HCT116 (cell line): ENCODE results near the gene SGIP1. TPM values are rescaled to one million over a fixed set of nuclear protein-coding genes. Genes with fewer than 3 reads are reported as not detected.

Experiments used
- ATAC-seq: fragments of 200-7000 bp; cut with Tn5 transposase; 2 replicates; pipeline ENCODE4 v1.9.1; 2020; ENCODE audit warnings: mild to moderate bottlenecking, moderate library complexity
- BruUV-seq: library from RNA; stranded (reverse); fragments of 400-500 nt; replicated peaks from 2 replicates; lab custom pipeline; 2021; lab: Mats Ljungman, UMichigan
- CTCF ChIA-PET: fragments of 300-600 bp; sonication (Branson Sonifier 250); formaldehyde crosslinking; loops from one replicate; lab custom pipeline; 2021; ENCODE audit warnings: antibody characterized with exemption; lab: Charles Lee
- POLR2A ChIA-PET: fragments of 300-600, 350-600 bp; sonication (Branson Sonifier 250); formaldehyde crosslinking; loops from one replicate; lab custom pipeline; 2021; ENCODE audit warnings: antibody characterized with exemption; lab: Charles Lee
- RAD21 ChIA-PET, 2 experiments: fragments of 300-600 bp; sonication (Branson Sonifier 250); formaldehyde crosslinking; loops; one replicate each; lab custom pipeline; 2023; ENCODE audit warnings: low total read pairs in 2 of 2; ENCODE audit not compliant: uncharacterized antibody in 2 of 2, unreplicated experiment in 2 of 2, low non-redundant PET in 1 of 2; lab: Charles Lee
- DNase-seq: peaks from one replicate; pipeline ENCODE4 v3.0.0-alpha.2; 2010; ENCODE audit warnings: low read depth, low spot score
- H2AFZ ChIP-seq: fragments of 200-600 bp; shearing (Covaris generic), sonication (generic); 2 replicates; pipeline ENCODE4 v1.6.1; 2017; ENCODE audit warnings: low read depth, mixed run types, mixed read lengths, antibody characterized with exemption, low read length; ENCODE audit not compliant: poor library complexity, severe bottlenecking
- H3K27ac ChIP-seq: 2 replicates; pipeline ENCODE4 v1.5.1; 2012; ENCODE audit warnings: low read depth, low read length
- H3K27me3 ChIP-seq: fragments of 200-600 bp; sonication (generic); 2 replicates; pipeline ENCODE4 v1.6.1; 2016; ENCODE audit warnings: mixed run types, low read length, mixed read lengths; ENCODE audit not compliant: insufficient read depth
- H3K36me3 ChIP-seq, 2 experiments: fragments of 200-500 bp in 1 of 2; fragments of 200-600 bp in 1 of 2; sonication (Bioruptor generic) in 1 of 2; sonication (generic) in 1 of 2; 2 replicates each; pipeline versions ENCODE4 v1.5.1 to v1.6.1; 2014 to 2016; ENCODE audit warnings: low read length in 2 of 2, inconsistent platforms in 1 of 2, mixed read lengths in 1 of 2, mixed run types in 1 of 2; ENCODE audit not compliant: insufficient read depth in 2 of 2, control insufficient read depth in 1 of 2
- H3K4me1 ChIP-seq, 2 experiments: fragments of 200-600 bp in 1 of 2; sonication (generic) in 1 of 2; 2 replicates each; pipeline versions ENCODE4 v1.5.1 to v1.6.1; 2012 to 2017; ENCODE audit warnings: low read length in 2 of 2, inconsistent platforms in 1 of 2, mild to moderate bottlenecking in 1 of 2, mixed read lengths in 1 of 2, mixed run types in 1 of 2, moderate library complexity in 1 of 2; ENCODE audit not compliant: insufficient read depth in 2 of 2, control insufficient read depth in 1 of 2
- H3K4me2 ChIP-seq: fragments of 200-600 bp; sonication (generic); 2 replicates; pipeline ENCODE4 v1.6.1; 2017; ENCODE audit warnings: mixed run types, low read length, mixed read lengths
- H3K4me3 ChIP-seq, 2 experiments: fragments of 200-600 bp in 1 of 2; sonication (generic) in 1 of 2; replicated peaks in 1 of 2; 2 replicates each; pipeline ENCODE4 v1.5.1; 2011 to 2016; ENCODE audit warnings: low read length in 2 of 2, control low read depth in 1 of 2, low read depth in 1 of 2, mild to moderate bottlenecking in 1 of 2, mixed read lengths in 1 of 2, mixed run types in 1 of 2
- H3K79me2 ChIP-seq: fragments of 200-600 bp; sonication (generic); 2 replicates; pipeline ENCODE4 v1.6.1; 2017; ENCODE audit warnings: mild to moderate bottlenecking, mixed run types, low read length, moderate library complexity, mixed read lengths; ENCODE audit not compliant: insufficient read depth
- H3K9ac ChIP-seq: fragments of 200-600 bp; sonication (generic); 2 replicates; pipeline ENCODE4 v1.6.1; 2016; ENCODE audit warnings: low read length, mixed read lengths
- H3K9me2 ChIP-seq: fragments of 200-600 bp; sonication (generic), shearing (Covaris generic); 2 replicates; pipeline ENCODE4 v1.6.1; 2017; ENCODE audit warnings: mixed run types, mild to moderate bottlenecking, moderate library complexity; ENCODE audit not compliant: insufficient read depth
- H3K9me3 ChIP-seq, 2 experiments: fragments of 200-500 bp in 1 of 2; fragments of 200-600 bp in 1 of 2; sonication (Bioruptor generic) in 1 of 2; sonication (generic) in 1 of 2; 2 replicates each; pipeline ENCODE4 v1.6.1; 2014 to 2017; ENCODE audit warnings: low read length in 2 of 2, mixed read lengths in 2 of 2, inconsistent platforms in 1 of 2, low read depth in 1 of 2, mild to moderate bottlenecking in 1 of 2, mixed run types in 1 of 2, moderate library complexity in 1 of 2; ENCODE audit not compliant: control insufficient read depth in 1 of 2, insufficient read depth in 1 of 2
- H4K20me1 ChIP-seq: fragments of 200-600 bp; sonication (generic), shearing (Covaris generic); 2 replicates; pipeline ENCODE4 v1.6.1; 2017; ENCODE audit warnings: mixed run types, mild to moderate bottlenecking, moderate library complexity; ENCODE audit not compliant: insufficient read depth
- CBX3 ChIP-seq: IDR thresholded peaks from 2 replicates; pipeline ENCODE4 v1.6.1; 2012; ENCODE audit warnings: low read depth
- CEBPB ChIP-seq: IDR thresholded peaks from 2 replicates; pipeline ENCODE4 v1.6.1; 2012; ENCODE audit warnings: low read depth
- EZH2phosphoT487 ChIP-seq: fragments of 200-600 bp; IDR thresholded peaks from 2 replicates; pipeline ENCODE4 v1.6.1; 2018; ENCODE audit warnings: antibody characterized with exemption, borderline replicate concordance
- FOSL1 ChIP-seq: IDR thresholded peaks from 2 replicates; pipeline ENCODE4 v1.6.1; 2012; ENCODE audit warnings: low read depth
- POLR2AphosphoS5 ChIP-seq: IDR thresholded peaks from 2 replicates; pipeline ENCODE4 v1.6.1; 2011; ENCODE audit warnings: mild to moderate bottlenecking, low read depth, low read length, moderate library complexity
- RAD21 ChIP-seq: IDR thresholded peaks from 2 replicates; pipeline ENCODE4 v1.6.1; 2012; ENCODE audit warnings: low read depth, mild to moderate bottlenecking
- SIN3A ChIP-seq: IDR thresholded peaks from 2 replicates; pipeline ENCODE4 v1.6.1; 2012; ENCODE audit warnings: low read depth
- SP1 ChIP-seq: IDR thresholded peaks from 2 replicates; pipeline ENCODE4 v1.6.1; 2012; ENCODE audit warnings: low read depth
- TCF7L2 ChIP-seq: IDR thresholded peaks from 2 replicates; pipeline ENCODE4 v1.7.0; 2011; ENCODE audit warnings: borderline replicate concordance, inconsistent platforms; ENCODE audit not compliant: insufficient read depth, insufficient read length; ENCODE audit errors: extremely low read depth
- YY1 ChIP-seq: IDR thresholded peaks from 2 replicates; pipeline ENCODE4 v1.6.1; 2011; ENCODE audit warnings: low read length, low read depth, moderate library complexity, mild to moderate bottlenecking; ENCODE audit not compliant: insufficient replicate concordance; ENCODE audit errors: extremely low read depth
- intact Hi-C: fragments of 100-400 bp; cut with micrococcal nuclease; formaldehyde crosslinking; loops from 2 replicates; pipeline ENCODE4 v1.10.0; 2022
- total RNA-seq: library from RNA; stranded (reverse); gene quantifications from one replicate; pipeline ENCODE4 v1.2.1, GENCODE V29; 2021; ENCODE audit not compliant: unreplicated experiment
- TF ChIP-seq, protein P1 (sequence below): IDR thresholded peaks from 2 replicates; pipeline ENCODE4 v1.6.1; 2012; ENCODE audit warnings: low read depth
- TF ChIP-seq, protein P2 (sequence below), 3 experiments: fragments of 200-600 bp in 1 of 3; sonication (generic) in 1 of 3; IDR thresholded peaks in 2 of 3; conservative IDR thresholded peaks in 1 of 3; 2 replicates each; pipeline ENCODE4 v1.5.1; 2012 to 2017; ENCODE audit warnings: low read depth in 2 of 3, low read length in 2 of 3, antibody characterized with exemption in 1 of 3, borderline replicate concordance in 1 of 3, control low read depth in 1 of 3, mild to moderate bottlenecking in 1 of 3, mixed read lengths in 1 of 3, mixed run types in 1 of 3, moderate library complexity in 1 of 3; ENCODE audit not compliant: insufficient read depth in 1 of 3
- TF ChIP-seq, protein P3 (sequence below): IDR thresholded peaks from 2 replicates; pipeline ENCODE4 v1.6.1; 2012
- TF ChIP-seq, protein P4 (sequence below): IDR thresholded peaks from 2 replicates; pipeline ENCODE4 v1.6.1; 2012

SGIP1 gene
- total RNA-seq, 1 experiment from 2014 or later, result 0.15 TPM

DNA sequence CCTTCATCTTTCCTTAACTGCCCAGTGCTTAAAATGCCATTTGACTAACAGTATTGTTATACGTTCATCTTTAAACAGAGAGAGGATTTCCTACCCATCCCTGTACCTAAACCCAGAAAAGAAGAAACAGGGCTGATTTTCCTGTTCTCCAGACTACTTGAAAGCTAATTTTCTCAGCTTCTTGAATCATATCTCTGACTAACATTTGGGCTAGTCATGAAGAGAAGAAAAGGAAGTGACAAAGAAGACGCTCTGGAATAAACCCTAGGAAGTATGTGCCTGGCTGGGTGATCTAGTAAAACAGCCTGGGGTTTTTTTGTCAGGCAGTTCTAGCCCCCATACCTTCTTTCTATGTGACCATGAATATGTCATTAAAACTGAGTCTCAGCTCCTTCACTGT is 44.8 kb upstream of the SGIP1 start:
- no peaks in the 10 kb centered on the region for H3K79me2 ChIP-seq
- no peaks in the 10 kb centered on the region for H4K20me1 ChIP-seq
- DNase-seq (no peak), ATAC-seq (no peak)
- no peaks in the 10 kb centered on the region for H3K9me2 ChIP-seq
- H2AFZ ChIP-seq, result peak overlapping the region; percentile 51
- no TSS peak for BruUV-seq
- CTCF ChIA-PET, result no interaction called here
- no peak overlapping the region for H3K9ac ChIP-seq
- H3K4me2 ChIP-seq, result no peak overlapping the region
- H3K4me3 ChIP-seq, result no peak overlapping the region
- TF ChIP-seq YY1 (no peak), TCF7L2 (no peak), SIN3A (no peak), EZH2phosphoT487 (no peak), CEBPB (no peak), SP1 (no peak), RAD21 (no peak), CBX3 (no peak), FOSL1 (no peak), POLR2AphosphoS5 (no peak)
- TF ChIP-seq, protein P1, sequence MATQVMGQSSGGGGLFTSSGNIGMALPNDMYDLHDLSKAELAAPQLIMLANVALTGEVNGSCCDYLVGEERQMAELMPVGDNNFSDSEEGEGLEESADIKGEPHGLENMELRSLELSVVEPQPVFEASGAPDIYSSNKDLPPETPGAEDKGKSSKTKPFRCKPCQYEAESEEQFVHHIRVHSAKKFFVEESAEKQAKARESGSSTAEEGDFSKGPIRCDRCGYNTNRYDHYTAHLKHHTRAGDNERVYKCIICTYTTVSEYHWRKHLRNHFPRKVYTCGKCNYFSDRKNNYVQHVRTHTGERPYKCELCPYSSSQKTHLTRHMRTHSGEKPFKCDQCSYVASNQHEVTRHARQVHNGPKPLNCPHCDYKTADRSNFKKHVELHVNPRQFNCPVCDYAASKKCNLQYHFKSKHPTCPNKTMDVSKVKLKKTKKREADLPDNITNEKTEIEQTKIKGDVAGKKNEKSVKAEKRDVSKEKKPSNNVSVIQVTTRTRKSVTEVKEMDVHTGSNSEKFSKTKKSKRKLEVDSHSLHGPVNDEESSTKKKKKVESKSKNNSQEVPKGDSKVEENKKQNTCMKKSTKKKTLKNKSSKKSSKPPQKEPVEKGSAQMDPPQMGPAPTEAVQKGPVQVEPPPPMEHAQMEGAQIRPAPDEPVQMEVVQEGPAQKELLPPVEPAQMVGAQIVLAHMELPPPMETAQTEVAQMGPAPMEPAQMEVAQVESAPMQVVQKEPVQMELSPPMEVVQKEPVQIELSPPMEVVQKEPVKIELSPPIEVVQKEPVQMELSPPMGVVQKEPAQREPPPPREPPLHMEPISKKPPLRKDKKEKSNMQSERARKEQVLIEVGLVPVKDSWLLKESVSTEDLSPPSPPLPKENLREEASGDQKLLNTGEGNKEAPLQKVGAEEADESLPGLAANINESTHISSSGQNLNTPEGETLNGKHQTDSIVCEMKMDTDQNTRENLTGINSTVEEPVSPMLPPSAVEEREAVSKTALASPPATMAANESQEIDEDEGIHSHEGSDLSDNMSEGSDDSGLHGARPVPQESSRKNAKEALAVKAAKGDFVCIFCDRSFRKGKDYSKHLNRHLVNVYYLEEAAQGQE, result no peak
- TF ChIP-seq, protein P2, sequence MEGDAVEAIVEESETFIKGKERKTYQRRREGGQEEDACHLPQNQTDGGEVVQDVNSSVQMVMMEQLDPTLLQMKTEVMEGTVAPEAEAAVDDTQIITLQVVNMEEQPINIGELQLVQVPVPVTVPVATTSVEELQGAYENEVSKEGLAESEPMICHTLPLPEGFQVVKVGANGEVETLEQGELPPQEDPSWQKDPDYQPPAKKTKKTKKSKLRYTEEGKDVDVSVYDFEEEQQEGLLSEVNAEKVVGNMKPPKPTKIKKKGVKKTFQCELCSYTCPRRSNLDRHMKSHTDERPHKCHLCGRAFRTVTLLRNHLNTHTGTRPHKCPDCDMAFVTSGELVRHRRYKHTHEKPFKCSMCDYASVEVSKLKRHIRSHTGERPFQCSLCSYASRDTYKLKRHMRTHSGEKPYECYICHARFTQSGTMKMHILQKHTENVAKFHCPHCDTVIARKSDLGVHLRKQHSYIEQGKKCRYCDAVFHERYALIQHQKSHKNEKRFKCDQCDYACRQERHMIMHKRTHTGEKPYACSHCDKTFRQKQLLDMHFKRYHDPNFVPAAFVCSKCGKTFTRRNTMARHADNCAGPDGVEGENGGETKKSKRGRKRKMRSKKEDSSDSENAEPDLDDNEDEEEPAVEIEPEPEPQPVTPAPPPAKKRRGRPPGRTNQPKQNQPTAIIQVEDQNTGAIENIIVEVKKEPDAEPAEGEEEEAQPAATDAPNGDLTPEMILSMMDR (IDR thresholded peaks at IDR 0.05 in 2 of 3, conservative IDR thresholded peaks at IDR 0.05 in 1 of 3; ENCODE audit: borderline replicate concordance in 1 of 3, insufficient read depth in 1 of 3, low read depth in 2 of 3, low read length in 2 of 3), result no peak
- TF ChIP-seq, protein P3, sequence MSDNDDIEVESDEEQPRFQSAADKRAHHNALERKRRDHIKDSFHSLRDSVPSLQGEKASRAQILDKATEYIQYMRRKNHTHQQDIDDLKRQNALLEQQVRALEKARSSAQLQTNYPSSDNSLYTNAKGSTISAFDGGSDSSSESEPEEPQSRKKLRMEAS, result no peak
- TF ChIP-seq, protein P4, sequence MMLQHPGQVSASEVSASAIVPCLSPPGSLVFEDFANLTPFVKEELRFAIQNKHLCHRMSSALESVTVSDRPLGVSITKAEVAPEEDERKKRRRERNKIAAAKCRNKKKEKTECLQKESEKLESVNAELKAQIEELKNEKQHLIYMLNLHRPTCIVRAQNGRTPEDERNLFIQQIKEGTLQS, result no peak
- H3K9me3 ChIP-seq, result no peaks in the 10 kb centered on the region
- RAD21 ChIA-PET, result no interaction called here
- H3K27ac ChIP-seq, result no peak overlapping the region
- H3K4me1 ChIP-seq, result no peaks in the 10 kb centered on the region
- POLR2A ChIA-PET, result no interaction called here
- intact Hi-C loops, result no loop called here
- H3K36me3 ChIP-seq, result no peaks in the 10 kb centered on the region
- no peaks in the 10 kb centered on the region for H3K27me3 ChIP-seq
